CD1c-positive myeloid dendritic cell (primary cell): ENCODE results near the gene SEMA6D.

Experiments used
- DNase-seq: peaks from one replicate; pipeline ENCODE4 v3.0.0-alpha.2; 2016; ENCODE audit errors: extremely low spot score

Gene SEMA6D

DNA sequence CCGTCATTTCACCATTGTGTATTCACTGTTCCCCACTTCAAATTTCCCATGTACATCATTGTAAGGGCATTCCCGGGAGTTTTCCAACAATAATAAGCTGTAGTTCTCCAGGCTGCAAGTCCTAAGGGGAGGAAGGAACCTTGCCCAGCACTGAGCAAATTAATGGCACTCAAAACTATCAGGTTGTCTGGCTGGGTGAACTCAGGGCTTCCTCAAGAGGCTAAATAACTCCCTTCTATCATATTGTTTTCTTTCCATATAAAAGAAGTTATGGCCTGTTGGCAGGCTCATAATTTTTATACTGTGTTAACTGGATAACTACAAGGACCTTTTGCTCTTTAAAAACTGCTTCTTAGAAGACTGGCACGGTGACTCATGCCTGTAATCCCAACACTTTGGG, 71.4 kb downstream of the SEMA6D start:
- DNase-seq: no peak

DNA sequence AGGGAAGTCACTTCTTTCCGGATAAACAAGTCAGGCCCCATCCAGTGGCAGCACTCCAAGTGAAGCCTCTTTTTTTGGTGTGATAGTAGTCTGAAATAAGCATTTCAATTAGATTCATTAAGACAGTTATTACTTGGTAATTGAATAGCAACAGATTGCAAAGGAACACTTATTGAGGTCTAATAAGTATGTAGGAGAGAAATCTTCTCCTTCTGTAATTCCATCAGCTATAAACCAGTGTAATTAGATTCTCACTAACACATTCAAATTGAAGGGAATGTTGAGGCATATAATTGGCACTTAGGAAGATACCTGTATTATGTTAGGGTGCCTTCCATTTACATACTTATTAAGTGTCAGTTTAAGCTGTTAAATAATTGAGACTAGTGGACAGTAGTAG, 73.9 kb downstream of the SEMA6D start:
- DNase-seq: no peak

DNA sequence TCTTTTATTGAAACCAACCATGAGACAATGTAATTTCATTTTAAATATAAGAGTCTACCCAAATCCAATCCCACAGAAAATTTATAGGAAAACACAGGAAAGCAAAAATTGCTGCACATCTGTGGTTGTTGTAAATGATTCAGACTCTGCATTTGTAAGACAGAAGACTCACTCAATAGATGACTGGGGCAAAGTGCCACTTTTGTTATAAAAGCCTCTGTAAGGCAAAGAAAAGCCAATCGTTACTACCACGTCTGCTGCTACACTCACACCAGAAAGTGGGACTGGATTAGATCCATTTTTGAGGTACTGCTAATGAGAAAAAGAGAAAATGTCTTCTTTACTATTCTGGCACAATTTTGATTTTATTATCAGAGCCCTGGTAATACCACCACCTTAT, 74.9 kb downstream of the SEMA6D start:
- no peak for DNase-seq

DNA sequence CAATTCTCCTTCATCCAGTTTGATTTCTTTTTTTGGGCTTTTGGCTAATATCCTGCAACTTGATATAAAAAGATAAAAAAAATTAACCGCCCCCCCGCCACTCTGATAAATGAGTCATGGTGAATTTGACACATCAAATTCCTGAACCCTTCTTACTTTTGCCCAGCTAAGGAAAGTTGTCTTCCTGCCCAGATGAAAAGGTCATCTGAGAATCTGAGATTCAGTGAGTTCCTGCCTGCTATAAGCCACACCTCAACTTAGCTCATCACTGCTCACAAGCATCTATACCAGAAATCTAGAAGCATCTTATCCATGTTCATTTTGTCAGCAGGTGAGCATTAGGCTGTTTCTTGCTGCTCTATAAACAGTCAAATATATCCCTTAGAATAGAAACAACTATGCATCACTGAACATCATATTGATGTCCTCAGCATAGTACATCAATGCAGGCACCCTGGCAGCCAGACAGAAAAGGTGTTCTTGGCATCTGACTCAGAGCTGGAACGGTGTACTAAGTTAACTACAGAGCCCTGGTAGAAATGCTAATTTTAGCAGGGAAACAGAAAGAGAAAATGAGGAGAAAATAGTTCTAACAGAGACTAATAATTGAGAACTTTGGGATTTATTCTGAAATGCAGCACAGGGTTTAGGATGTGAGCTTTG, 77.1 kb downstream of the SEMA6D start:
- DNase-seq: no peak

DNA sequence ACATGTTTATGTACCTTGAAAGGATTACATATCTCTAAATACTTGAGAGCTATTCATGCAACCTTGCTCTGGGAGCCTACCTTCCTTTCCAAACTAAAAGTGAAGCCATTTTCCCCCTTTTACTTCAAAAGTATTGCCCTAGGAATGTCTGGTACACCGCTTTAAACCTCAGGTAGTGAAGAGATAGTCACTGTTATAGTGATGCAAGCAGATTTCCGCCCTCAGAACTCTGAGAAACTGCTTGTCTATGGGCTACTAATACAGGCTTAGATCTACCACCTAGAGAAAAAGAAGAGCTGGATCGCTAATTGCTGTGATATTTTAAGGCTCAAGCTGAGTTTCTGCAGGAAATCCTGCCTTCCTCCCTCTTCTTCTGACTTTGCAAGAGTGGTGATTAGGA, 78.6 kb downstream of the SEMA6D start:
- no peak for DNase-seq

DNA sequence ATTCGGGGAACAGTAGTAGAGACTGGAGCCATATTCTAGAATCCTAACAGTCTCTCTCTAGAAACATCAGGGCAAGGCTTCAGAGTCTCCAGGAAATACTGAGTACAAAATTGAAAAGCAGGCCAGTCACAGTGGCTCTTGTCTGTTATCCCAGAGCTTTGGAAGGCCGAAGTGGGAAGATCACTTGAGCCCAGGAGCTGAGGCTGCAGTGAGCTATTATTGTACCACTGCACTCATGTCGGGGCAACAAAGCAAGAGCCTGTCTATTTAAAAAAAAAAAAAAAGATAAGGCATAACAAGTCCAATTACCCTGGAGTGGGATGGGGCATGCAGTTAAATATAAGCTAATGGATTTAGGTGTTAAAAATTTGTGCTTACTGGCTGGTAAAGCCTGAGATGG, 79.0 kb downstream of the SEMA6D start:
- no peak for DNase-seq

DNA sequence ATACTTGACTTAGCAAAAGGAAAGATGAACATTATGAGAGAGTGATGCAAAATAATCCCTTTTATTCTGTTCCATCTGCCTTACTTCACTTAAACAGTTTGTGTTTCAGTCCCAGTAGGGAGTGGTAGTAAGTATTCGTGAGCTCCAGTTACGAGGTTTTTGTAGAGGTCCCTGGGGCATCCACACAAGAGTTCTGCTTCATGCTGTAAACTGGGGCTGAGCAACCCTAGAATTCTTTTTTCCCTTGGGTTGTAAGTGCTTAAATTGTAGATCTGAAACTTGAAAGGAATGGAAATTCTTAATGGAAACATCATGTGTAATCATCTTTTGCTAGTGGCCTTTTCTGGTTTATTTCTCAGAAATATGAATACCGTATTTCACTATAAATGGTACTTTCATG, 79.5 kb downstream of the SEMA6D start:
- no peak for DNase-seq

DNA sequence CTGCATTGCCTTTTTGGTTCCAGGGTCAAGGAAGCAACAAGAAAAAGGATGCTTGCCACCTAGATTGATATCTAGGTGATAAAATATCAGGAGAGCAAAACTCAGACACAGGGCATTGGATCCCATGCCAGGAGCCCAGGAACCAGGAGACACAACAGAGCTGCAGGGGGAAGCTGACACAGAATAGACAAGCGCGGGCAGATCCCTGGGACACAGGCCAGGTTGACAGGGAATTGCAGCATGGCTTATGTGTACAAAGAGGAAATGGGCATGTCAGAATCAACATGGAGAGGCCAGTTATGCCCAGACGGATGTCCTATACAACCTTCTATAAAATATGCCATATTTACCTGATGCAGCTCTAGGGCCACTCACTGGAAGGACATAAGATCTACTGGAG, 84.2 kb downstream of the SEMA6D start:
- DNase-seq: no peak

DNA sequence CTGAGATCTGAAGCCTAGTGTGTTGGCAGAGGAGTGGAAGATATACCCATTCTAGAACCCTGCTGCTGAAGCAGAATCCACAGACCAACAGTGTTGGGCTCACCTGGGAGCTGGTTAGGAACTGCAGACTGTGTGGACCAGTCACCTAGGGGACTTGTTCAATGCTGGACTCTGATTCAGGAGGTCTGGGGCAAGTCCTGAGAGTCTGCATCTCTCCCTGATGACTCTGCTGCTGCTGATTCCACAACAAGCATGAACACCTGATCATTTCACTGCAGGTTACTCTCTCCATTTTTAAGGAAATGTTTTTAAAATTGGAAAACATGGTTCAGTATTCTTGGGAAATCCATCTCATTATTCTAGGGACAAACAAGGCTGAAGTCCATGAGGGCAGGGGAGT, 84.9 kb downstream of the SEMA6D start:
- no peak for DNase-seq

DNA sequence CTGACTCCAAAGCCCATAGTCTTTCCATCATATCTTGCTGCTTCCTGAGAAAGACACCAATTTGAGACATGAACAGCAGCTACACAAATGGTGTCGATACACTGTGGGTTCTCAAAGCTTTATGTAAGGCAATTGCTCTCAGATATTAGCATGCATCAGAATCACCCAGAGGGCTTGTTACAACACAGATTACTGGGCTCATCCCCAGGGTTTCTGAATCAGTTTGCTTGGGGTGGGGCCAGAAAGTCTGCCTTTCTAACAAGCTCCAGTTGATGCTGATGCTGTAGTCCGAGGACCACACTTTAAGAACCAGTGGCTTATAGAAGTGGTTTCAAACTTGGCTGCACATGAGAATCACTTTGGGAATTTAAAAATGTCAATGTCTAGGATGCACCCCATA, 86.5 kb downstream of the SEMA6D start:
- DNase-seq: no peak

DNA sequence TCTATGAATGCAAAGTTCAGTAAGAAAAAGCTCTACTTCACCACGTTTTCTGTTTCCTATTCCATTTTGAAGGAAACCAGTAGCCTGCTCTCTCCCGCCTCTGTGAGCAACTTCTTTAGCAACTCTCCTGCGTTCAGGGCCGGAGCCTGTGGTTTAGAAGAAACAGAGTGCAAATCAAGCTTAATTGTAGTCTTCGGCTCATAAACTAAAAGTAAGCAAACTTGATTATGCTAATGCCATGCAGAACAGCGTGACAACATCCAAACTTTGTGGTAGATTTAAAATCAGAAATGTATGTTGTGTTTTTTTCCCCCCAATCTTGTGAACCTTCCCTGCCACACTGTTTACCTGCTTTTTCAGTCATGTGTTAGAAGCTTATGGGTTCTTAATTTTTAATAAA, 87.4 kb downstream of the SEMA6D start:
- no peak for DNase-seq

DNA sequence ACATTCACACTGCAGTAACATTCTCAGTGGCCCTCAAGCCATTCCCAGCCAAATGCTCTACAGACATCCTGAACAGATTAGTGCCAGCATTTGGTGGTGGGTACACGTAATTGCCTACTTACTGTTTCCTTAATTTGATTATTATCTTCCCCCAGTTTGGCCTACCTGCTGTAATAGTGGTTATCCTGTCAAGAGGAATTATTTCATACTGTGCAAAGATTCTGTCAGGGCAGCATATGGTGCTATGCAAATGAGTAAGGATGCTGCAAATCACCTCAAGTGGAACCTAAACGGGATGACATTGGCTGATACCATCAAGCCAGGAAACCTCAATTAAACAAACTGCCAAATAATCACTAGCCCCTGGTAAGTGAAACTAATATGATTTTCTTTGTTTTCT, 88.7 kb downstream of the SEMA6D start:
- DNase-seq: no peak

DNA sequence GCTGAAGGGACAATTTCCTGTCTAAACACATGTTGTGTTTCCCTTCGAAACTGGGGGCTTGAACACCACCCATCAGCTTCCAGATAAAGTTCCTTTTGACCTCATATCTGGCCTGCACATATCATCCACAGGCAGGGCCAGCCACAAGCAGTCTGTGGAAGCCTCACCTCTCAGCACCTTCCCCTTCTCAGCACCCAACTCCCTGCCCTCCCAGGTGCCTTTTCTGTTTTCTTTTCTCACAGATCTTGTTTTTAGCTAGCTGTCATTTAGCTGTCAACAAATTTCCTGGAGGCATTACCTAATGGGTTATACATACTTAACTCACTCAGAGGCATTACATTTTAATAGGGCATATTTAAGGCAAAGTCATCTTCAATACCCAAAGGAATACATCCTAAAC, 93.9 kb downstream of the SEMA6D start:
- DNase-seq: no peak

DNA sequence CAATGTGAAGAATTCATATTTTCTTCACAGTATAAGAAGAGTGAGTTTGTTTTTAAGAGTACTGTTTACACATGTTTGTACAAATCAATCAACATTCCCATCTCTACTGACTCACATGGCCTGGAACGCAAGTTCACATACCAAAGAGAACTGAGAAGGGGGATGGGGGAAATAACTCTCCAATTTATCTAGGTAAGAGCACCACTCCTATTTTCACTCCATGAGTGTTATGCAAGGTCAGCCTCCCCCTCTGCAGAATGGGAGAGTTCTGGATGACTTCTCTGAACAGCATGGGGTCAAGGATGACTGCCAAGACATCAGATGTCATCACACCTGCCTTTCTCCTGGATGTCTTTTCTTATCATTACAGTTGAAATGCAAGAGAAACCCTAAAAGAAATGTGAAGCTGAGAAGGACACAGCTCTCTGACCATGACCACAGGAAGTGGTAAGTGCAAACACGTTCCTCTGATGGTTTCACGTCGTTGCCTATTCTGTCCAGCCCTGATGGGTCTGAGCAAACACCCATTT, 95.2 kb downstream of the SEMA6D start:
- DNase-seq: no peak

DNA sequence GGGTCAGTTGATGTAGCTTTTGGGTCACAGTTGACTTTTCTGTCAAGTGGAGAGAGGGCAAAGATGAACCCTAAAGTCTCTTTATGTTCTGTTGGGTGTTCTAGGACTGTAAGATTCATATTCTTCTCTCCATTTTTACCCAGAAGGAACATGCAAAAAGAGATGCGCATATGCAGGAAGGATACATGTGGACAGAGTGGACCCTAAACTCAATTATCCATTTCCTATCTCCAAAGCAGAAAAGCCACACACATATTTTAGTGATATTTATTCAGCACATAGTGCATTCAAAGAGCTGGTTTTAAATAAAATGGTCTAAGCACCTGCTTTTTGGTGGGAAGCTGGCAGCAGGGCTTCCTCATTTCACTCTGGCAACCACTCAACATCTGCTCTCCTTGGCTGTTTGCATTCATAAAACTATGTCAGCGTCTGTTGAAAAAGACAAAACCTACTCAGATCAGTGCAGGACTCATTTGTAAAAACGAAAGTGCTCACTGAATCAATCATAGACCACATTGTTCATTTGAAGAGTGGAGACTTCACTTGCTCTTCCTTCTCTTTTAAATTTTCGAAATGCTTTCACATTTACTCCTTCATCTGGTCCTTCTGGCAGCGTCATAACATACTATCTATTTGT, 96.6 kb downstream of the SEMA6D start:
- no peak for DNase-seq

DNA sequence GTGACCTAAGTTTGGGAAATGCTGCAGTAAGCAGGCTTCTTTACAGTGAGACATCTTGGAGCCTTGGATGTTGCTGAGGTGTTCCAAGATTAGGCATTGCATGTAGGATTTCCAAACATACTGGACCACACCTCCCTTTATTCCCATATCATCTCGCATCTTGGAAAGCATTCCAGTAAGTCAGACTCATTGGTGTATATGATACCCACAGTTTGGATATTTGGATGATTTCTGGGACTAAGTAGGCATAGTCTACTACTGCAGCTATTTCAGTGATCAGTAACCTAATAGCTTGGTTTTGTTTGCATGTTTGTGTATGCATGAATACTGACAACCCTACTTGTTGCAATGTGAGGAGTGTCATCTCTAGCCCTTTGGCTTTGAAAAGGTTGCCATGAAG, 97.3 kb downstream of the SEMA6D start:
- DNase-seq: no peak

DNA sequence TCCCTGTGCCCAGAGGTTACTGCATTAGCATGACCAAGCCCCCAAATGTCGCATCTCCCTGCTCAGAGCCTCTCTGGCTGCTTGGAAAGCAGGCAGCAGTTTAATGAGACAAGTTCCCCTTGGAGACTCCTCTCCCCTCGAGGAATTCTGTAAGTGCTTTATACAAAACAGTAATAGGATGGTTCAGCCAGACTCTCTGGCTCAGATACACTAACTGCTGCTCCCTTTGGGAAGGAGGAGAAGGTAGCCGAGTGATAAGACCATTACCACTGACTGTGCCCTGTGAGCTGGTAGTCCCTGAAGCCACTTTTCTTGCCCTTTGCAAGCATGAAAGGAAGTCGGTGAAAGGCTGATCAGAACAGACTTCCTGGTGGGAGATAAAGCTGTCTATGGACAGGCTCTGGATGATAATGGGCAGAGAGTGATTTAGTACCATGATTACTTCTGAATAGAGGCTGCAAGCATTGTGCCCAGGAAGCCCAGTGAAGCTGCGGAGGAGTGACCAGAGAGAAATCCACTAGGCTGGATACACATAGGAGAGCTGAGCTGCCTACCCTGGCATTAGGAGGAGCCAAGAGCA, 100.8 kb downstream of the SEMA6D start:
- no peak for DNase-seq

DNA sequence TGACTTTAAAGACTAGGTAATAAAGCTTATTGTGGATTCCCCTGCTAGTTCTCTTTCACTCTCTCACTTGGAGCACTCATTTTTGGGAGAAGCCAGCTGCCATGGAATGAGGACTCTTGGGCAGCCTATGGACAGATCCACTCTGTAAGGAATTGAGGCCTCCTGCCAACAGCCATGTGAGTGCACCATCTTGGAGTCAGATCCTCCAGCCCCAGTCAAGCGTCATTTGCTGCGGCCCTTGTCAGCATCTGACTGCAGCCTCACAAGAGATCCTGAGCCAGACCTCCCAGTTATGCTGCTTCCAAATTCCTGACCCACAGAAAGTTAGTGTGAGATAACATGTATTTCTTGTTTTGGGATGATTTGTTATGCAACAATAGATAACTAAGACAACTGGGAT, 101.9 kb downstream of the SEMA6D start:
- DNase-seq: no peak

DNA sequence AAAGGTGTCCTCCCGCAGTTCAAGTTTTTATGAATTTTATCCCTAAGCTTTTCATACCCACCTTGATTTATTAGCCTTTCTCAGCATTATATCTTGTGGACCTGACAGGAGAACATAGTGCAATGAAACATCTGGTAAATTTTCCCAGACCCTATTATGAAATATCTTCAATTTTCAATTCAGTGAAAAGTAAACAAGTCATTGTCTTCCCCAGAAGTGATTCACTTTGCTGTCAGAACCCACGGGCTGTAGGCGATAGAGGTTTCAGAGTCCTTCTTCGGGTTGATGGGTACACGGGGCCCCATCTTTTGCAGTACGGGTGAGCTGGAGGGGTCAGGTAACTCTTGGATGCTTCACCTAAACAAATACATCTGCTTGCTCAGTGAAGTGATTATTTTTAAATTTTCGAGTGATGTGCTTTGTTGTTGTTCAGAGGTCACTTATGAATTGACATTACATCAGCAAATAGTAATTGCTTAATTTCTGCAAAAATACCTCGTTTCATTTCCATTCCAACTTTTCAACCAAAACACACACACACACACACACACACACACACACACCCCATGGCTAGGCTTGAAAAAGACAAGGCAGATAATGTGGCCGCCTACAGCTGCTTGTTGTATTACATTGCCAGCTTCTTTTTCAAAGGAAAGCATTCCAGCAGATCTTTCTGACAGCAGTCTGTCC, 102.9 kb downstream of the SEMA6D start:
- DNase-seq: no peak

DNA sequence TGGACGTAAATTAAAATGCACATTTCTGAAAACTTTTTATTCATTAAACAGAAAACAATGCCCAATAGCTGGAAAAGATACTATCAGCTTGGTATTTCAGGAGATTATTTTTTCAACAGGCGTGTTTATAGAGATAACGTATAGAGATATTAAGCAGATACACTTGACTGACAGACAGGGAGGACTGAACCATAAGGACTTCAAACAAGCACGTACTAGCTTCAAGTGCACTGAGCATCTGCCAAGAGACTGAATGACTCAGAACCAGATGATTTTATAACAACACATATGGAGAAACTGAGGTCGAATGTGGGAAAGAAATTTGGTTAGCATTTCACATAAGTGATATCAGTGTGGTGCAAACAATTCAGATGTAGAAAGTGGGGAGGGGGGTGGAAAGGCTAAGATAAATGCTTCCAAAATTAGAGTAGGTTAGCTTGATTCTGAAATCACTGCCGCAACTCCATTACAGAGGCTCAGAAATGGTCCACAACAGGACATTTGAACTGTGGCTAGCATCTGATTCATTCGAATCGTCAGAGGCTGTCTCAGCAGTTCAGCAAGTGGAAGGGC, 103.5 kb downstream of the SEMA6D start:
- no peak for DNase-seq

DNA sequence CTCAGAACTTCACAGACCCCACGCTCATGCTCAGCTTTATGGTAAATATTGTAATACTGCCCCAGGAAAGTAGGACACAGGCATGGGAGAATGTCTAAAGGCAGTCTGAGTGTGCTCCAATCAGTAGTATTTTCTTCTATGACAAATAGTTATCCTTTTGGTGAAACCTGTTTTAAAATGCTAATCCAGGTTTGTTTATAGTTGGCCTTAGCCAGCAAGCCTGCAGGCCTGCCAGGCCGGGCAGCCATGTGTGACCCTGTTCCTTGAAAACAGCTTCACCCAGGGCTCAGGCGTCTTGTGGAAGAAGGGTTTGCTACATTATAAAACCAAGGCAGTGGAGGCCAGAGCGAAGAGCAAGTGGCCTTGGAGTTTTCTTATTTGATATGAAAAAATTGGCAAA, 104.7 kb downstream of the SEMA6D start:
- DNase-seq: no peak
